C1 segment of cervical spinal cord (tissue), 14 donors: Measurements from ENCODE around the gene OR2T4.
A peak's percentile ranks its signal among the peaks of the same experiment; 100 is the strongest.

Experiments used
- DNase-seq, 14 donors: peaks; one replicate each; lab custom pipeline; 2025; lab: John Stamatoyannopoulos, UW

Gene OR2T4, protein sequence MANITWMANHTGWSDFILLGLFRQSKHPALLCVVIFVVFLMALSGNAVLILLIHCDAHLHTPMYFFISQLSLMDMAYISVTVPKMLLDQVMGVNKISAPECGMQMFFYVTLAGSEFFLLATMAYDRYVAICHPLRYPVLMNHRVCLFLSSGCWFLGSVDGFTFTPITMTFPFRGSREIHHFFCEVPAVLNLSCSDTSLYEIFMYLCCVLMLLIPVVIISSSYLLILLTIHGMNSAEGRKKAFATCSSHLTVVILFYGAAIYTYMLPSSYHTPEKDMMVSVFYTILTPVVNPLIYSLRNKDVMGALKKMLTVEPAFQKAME

DNA sequence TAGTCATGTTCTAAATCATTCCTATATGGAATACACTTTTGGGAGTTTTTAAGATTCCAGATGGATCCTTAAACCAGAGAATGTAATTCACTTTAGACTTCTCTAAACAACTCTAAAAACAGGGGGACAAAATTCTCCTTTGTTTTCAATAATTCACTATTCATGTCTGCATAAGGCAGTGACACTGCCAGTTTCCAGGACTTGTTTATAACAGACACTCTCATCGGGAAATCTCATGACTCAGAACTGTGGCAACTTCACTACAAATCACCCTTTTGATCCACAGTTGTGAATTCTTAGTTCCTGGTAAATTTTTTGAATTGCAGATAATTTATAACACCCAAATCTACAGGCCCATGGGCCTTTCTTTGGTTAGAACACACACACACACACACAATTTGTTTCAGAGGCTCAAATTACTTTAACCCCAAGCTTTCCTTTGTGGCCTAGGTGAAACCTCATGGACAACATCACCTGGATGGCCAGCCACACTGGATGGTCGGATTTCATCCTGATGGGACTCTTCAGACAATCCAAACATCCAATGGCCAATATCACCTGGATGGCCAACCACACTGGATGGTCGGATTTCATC, at the start of gene OR2T4:
Gene OR2T4, plus strand, starts transcription at position 545 of the 595 bp plus-strand sequence. Its CDS starts 0 bp downstream, at position 545.
- peak in 3 of 14 donors; percentile 21 to 56 (median 39) for DNase-seq

DNA sequence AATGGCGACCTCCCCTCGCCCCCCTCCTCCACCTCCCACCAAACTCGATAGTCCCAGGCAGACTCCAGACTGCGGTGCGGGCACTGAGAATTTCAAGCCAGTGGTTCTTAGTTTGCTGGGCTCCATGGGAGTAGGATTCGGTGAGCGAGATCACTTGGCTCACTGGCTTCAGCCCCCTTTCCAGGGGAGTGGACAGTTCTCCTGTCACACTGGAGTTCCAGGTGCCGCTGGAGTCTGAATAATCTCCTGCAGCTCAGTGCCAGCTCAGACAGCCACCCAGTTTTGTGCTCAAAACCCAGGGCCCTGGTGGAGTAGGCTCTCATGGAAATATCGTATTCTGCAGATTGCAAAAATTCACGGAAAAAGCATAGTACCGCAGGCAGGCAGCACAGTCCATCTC, 44.7 kb upstream of the OR2T4 start:
- no peak for DNase-seq

DNA sequence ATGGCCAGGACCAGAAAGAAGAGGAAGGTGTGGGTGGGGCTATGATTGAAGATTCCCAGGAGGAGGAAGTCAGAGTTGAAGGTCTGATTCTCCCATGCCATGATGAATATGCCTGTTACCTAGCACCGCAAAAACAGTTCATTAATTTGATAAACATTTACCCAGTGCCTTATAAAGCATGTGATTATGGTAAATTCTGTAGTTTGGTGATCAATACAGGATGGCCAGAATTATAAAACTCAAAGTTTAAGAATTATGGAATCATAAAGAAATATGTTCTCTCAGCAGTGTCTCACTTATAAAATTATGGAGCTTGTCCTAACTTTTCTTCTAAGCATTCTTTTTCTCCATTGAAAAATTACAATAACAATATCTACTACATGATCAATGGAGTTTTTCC, 37.0 kb upstream of the OR2T4 start, which contains the start of gene OR2M7:
Gene OR2M7, minus strand, starts transcription at position 101 of the 400 bp plus-strand sequence. Its CDS starts 0 bp downstream, at position 101.
- DNase-seq, result no peak

DNA sequence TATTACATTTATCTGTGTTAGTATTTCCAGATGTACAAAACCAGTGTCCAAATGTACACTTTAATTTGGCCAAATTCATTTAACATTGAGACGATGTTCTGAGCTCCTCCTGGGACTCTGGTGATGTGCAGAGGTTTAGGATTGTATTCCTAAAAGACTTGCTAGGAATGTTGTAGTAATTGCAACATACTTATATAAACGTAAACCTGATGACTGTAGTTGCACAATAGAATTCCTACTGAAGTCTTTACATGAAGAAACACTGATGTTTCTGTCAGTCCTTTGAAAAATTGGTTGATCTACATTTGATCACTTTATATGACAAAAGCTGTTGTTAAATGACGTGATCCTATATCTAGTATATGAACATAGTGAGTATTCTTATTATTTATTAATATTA, 18.0 kb upstream of the OR2T4 start:
- no peak for DNase-seq

DNA sequence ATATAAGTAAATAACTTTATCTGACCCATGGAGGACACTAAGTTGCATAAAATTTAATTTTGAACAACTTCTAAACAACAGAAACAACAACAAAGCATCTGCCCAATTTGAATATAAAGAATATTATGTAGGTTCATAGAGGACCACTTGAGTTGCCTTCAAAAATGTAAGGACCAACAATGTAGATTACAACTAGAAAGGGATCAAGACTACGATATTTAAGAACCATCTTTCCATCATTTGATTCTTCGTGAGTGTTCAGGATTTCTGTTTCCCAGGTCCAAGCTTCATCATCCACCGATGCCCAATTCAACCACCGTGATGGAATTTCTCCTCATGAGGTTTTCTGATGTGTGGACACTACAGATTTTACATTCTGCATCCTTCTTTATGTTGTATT, 13.0 kb upstream of the OR2T4 start, which contains the start of gene OR14C36:
Gene OR14C36, plus strand, starts transcription at position 301 of the 400 bp plus-strand sequence. Its CDS starts 0 bp downstream, at position 301.
- DNase-seq, result no peak

DNA sequence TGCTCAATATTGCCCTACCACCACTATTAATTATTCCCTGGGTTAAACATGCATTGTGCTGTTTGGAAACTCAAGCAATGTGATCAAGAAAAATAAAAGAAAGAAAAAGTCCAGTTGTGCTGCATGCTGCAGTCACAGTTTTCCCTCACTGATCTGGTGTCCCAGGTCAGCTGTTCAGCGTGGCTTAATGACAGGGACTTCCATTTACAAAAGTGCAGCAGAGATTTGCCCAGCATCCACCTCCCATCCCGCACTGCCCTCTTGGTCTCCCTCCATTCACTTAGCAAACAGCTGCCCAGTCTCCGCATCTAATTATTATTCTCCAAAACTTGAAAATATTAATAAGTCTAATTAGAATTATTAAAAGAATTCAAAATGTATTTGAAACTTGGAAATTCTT, 2.0 kb upstream of the OR2T4 start:
- DNase-seq, result peak in 1 of 14 donors; percentile 8

- no peak for DNase-seq
These were observed 5.1 kb downstream of the OR2T4 start for GRCh38 chr1:248366609-248367008.

- no peak for DNase-seq
These were observed 10.9 kb downstream of the OR2T4 start for GRCh38 chr1:248372394-248372793.

DNA sequence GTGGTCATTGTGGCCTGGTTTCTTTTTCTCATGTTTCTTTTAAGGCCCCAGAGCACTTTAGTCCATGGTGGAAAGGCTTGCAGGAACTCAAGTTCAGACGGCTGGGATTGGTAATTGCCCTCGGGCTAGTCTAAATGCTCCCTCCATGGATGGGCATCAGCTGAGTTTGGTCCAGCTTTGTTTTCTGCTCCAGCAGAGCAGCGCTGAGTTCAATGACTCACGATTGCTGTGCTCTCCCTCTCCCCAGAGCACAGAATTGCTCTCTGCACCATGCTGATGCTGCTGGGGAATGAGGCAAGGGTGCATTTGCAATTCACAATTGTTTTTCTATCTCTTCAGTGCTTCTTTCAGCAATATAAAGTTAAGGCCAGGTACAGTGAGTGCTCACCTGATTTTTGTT, 12.3 kb downstream of the OR2T4 start:
- no peak for DNase-seq

DNA sequence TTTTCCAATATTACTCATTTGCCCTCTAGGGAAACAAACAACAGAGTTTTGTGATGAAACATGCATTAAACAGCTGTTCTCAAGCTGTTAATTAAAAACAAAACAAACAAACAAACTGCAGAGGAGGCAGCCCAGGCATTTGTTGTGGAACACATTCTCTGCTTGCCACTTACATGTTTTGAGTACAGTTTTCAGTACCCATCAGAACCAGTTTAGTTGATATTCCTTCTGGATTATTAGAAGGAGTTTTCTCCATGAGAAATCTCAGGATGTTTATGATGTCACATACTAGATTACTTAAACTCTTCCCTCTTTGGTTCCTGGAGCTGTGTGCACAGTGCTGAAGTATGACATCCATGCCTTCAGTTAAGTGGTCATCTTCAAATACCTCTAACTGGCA, 14.0 kb downstream of the OR2T4 start, which contains the start of gene OR2T6:
Gene OR2T6, plus strand, starts transcription at position 301 of the 400 bp plus-strand sequence. CDS start 11,863 bp downstream, outside the sequence.
- no peak for DNase-seq

GRCh38 chr1:248376916-248377315, 15.5 kb downstream of the OR2T4 start:
- DNase-seq, result no peak

GRCh38 chr1:248380854-248381253, 19.4 kb downstream of the OR2T4 start:
- no peak for DNase-seq

DNA sequence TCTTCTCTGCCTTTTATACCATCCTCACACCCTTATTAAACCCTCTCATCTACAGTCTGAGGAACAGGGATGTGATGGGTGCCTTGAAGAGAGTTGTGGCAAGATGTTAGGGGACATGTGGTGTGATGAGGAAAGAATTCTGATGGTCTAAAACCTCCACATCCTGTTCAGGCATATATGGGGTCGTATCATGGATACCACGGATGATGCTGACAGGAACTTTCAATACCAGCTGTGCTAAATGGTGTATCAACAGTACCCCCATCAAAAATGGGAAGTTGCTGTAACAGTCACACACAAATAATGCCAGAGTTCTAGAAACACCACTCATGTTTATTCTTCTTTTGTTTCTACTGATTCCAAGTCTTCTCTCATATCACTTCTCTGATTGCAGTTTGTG, 27.0 kb downstream of the OR2T4 start:
- no peak for DNase-seq

DNA sequence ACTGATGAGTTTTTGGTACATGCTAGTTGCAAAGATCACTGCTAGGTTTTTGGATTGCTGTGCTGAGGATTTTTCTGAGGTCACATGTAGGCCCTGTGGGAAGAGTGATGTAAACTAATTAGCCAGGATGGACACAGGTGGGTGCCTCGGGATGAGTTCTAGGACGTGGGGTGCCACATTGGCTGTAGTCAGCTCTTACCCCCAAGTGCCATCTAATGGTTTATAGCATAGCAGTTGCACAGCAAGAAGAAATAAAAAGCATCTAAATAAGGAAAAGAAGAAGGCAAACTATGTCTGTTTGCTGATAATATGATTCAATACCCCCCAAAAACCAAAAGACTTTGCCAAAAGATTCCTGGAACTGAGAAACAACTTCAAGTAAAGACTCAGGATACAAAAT, 31.6 kb downstream of the OR2T4 start:
- DNase-seq, result peak in 1 of 14 donors; percentile 1

DNA sequence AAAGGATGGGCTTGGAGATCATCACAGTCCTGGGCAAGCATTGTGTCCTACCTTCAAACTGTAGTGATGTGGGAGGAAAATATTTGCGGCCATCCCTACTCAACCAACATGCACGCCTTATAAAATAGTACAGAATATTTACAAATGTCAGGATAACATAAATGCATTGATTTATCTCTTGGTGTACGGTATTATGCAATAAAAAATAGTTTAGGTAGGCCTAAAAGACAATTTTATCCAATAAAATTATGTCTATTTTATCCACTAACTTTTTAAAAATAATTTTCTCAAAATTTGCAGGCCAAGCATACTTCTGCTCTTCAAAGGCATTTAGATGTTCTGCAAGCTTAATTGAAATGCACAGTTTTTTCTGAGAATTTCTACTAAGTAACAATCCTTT, 41.3 kb downstream of the OR2T4 start, which contains the start of gene OR2T1:
Gene OR2T1, plus strand, starts transcription at position 301 of the 400 bp plus-strand sequence. CDS start 3,100 bp downstream, outside the sequence.
- DNase-seq, result no peak

DNA sequence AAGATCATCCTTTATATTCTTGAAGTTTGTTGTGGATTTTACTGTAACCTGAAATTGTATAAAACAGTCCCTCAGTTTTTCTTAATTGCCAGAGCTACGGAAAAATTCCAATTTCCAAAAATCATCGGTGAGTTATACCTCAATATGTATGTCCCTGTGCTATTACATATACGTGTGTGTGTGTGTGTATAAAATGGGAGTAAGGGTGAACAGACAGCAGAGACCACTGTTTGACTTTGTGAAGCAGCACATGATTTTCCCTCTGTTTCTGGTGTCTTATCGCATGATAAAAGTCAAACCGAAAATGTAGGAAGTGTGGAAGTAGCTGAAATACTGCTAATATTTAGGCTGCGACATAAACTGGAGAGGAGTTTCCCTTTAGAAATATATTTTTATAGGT, 42.6 kb downstream of the OR2T4 start:
- DNase-seq, result no peak

DNA sequence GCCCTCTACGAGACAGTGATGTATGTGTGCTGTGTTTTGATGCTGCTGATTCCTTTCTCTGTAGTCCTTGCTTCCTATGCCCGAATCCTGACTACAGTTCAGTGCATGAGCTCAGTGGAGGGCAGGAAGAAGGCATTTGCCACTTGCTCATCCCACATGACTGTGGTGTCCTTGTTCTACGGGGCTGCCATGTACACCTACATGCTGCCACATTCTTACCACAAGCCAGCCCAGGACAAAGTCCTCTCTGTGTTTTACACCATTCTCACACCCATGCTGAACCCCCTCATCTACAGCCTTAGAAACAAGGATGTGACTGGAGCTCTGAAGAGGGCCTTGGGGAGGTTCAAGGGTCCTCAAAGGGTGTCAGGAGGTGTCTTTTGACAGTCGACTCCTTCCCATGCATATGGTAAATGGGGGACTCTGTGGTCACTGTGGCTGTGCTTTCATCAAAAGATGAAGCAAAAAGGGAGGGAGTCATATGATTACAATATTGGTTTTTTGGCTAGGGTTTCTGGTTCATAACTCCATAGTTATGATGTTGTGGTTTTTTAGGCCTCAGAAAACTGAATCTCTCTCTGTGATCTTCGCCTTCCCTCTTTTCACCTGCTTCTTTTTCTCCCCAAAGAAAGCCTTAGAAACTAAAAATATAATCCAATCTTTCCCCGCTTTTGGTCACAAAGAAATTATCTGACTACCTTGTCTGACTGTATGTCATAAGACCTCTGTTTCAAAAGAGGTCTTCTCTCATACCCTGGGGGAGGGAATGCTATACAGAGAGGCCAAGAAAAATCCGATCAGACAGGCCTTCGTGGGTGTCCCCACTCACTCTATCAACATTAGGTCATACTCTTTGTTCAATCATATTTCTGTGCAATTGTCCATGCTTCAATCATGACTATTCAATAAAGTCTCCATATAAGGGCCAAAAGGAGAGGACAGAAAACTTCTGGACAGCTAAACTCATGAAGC, 45.5 kb downstream of the OR2T4 start:
- no peak for DNase-seq
